ENCODE results near the gene TAP1.

The TAP1 gene

DNA sequence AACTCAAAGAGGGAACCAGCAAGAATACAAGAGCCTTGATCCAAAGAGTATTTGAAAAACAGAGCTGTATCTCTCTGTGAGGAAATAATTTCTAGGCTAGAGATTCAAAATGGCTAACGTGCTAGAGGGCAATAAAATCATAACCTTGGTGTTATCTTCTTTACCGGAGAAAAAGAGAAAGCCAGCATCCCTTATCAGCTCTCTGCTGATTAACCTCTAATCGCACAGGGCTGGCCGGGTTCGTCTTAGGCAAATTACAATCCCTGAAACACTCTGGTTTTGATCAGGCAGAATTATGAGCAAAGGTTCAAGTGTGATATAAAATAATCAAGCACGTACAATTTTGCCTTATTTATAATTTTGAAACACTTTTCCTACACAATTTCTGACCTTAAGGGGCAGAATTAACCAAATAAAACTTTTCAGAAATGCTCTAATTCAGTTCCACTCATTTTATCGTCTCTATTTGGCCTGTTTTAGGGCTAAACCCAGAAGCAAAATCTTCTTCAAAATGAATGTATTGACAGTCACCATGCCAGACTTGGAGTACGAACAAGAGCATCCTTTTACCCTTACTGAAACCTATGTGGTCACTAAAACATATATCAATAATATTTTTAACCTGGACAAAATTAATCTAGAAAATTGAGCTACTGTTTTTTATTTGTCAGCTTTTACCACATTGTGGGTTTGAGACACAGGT is 14.2 kb upstream of the TAP1 start:
- Histone ChIP-seq H3K9ac (ENCODE audit: low read length) (no peak overlapping the region), H4K12ac (ENCODE audit: low read depth, low read length) (no peak overlapping the region), H4K8ac (ENCODE audit: low read depth, low read length) (no peak overlapping the region), H3K4ac (ENCODE audit: low read depth, low read length) (no peak overlapping the region), H3K4me3 (ENCODE audit: low read depth, low read length) (no peak overlapping the region), H3K18ac (ENCODE audit: low read length) (no peak overlapping the region), H2BK120ac (ENCODE audit: insufficient read depth, low read length, poor library complexity) (no peak overlapping the region), H3K27ac (ENCODE audit: low read depth, low read length) (no peak overlapping the region), H3K9me3 (ENCODE audit: insufficient read depth, low read depth, low read length) (no peaks in the 10 kb centered on the region), H3K79me2 (ENCODE audit: control insufficient read depth, insufficient read depth, low read length, poor library complexity) (no peaks in the 10 kb centered on the region), H3K4me2 (ENCODE audit: low read length) (no peak overlapping the region), H2AFZ (ENCODE audit: insufficient read depth, low read length, poor library complexity) (no peak overlapping the region), H2AK5ac (ENCODE audit: low read length) (no peak overlapping the region), H3K23ac (ENCODE audit: low read length) (no peak overlapping the region), H3K4me1 (ENCODE audit: control insufficient read depth in 1 of 2, insufficient read depth in 2 of 2, low read length in 2 of 2) (no peaks in the 10 kb centered on the region), H3K14ac (ENCODE audit: low read length) (no peak overlapping the region), H3K79me1 (ENCODE audit: low read length) (no peaks in the 10 kb centered on the region), H3K27me3 (ENCODE audit: insufficient read depth, low read length) (no peaks in the 10 kb centered on the region), H3K36me3 (ENCODE audit: control insufficient read depth in 1 of 2, insufficient read depth in 2 of 2, low read length in 2 of 2) (no peaks in the 10 kb centered on the region), H2BK12ac (ENCODE audit: low read length) (no peak overlapping the region), H4K91ac (ENCODE audit: low read depth, low read length) (no peak overlapping the region), H2BK5ac (ENCODE audit: low read depth, low read length, poor library complexity) (no peak overlapping the region)
- WGBS (ENCODE audit: extremely low coverage, insufficient coverage, insufficient read length): no CpG with 5 or more reads among the region's 8 CpGs
- no peak for DNase-seq

DNA sequence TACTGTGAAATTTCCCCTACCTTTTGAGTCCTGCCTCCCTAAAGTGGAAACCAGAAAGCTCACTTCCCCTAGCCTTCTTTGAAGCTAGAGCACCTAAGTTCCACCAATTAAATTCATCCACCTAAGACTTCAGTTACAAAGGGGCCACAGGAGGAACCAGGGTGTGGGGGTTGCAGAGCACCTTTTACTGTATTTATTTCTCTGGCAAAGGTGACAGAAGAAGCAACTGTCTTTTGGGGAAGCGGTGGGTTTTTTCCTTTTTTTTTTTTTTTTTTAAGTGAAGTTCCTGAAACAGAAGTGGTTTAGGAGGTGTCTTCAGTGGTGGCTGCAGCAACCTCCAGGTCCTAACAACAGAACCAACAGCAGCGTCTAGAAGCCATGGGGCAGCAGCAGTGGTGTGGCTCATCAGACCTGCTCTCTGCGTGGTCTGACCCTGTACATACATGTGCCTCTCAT is 13.5 kb upstream of the TAP1 start:
- Histone ChIP-seq H3K9ac (ENCODE audit: low read length) (no peak overlapping the region), H3K4ac (ENCODE audit: low read depth, low read length) (no peak overlapping the region), H4K91ac (ENCODE audit: low read depth, low read length) (no peak overlapping the region), H2AK5ac (ENCODE audit: low read length) (no peak overlapping the region), H3K23ac (ENCODE audit: low read length) (no peak overlapping the region), H2BK5ac (ENCODE audit: low read depth, low read length, poor library complexity) (no peak overlapping the region), H3K14ac (ENCODE audit: low read length) (no peak overlapping the region), H3K79me1 (ENCODE audit: low read length) (no peaks in the 10 kb centered on the region), H4K8ac (ENCODE audit: low read depth, low read length) (no peak overlapping the region), H3K4me2 (ENCODE audit: low read length) (no peak overlapping the region), H3K27me3 (ENCODE audit: insufficient read depth, low read length) (no peaks in the 10 kb centered on the region), H3K4me1 (ENCODE audit: control insufficient read depth in 1 of 2, insufficient read depth in 2 of 2, low read length in 2 of 2) (no peaks in the 10 kb centered on the region), H3K36me3 (ENCODE audit: control insufficient read depth in 1 of 2, insufficient read depth in 2 of 2, low read length in 2 of 2) (no peaks in the 10 kb centered on the region), H3K9me3 (ENCODE audit: insufficient read depth, low read depth, low read length) (no peaks in the 10 kb centered on the region), H4K12ac (ENCODE audit: low read depth, low read length) (no peak overlapping the region), H3K4me3 (ENCODE audit: low read depth, low read length) (no peak overlapping the region), H3K79me2 (ENCODE audit: control insufficient read depth, insufficient read depth, low read length, poor library complexity) (no peaks in the 10 kb centered on the region), H3K18ac (ENCODE audit: low read length) (no peak overlapping the region), H3K27ac (ENCODE audit: low read depth, low read length) (no peak overlapping the region), H2AFZ (ENCODE audit: insufficient read depth, low read length, poor library complexity) (no peak overlapping the region), H2BK120ac (ENCODE audit: insufficient read depth, low read length, poor library complexity) (no peak overlapping the region), H2BK12ac (ENCODE audit: low read length) (no peak overlapping the region)
- DNase-seq: no peak
- WGBS (ENCODE audit: extremely low coverage, insufficient coverage, insufficient read length): no CpG with 5 or more reads among the region's 3 CpGs

- no peaks in the 10 kb centered on the region for H3K4me1 ChIP-seq (ENCODE audit: control insufficient read depth in 1 of 2, insufficient read depth in 2 of 2, low read length in 2 of 2)
- no peaks in the 10 kb centered on the region for H3K9me3 ChIP-seq (ENCODE audit: insufficient read depth, low read depth, low read length)
- no peak overlapping the region for H3K9ac ChIP-seq (ENCODE audit: low read length)
- no peak overlapping the region for H3K23ac ChIP-seq (ENCODE audit: low read length)
- H3K79me1 ChIP-seq (ENCODE audit: low read length): no peaks in the 10 kb centered on the region
- H2AK5ac ChIP-seq (ENCODE audit: low read length): no peak overlapping the region
- H4K12ac ChIP-seq (ENCODE audit: low read depth, low read length): no peak overlapping the region
- no peak overlapping the region for H2AFZ ChIP-seq (ENCODE audit: insufficient read depth, low read length, poor library complexity)
- H3K18ac ChIP-seq (ENCODE audit: low read length): no peak overlapping the region
- H2BK120ac ChIP-seq (ENCODE audit: insufficient read depth, low read length, poor library complexity): no peak overlapping the region
- no peaks in the 10 kb centered on the region for H3K27me3 ChIP-seq (ENCODE audit: insufficient read depth, low read length)
- no peak overlapping the region for H4K91ac ChIP-seq (ENCODE audit: low read depth, low read length)
- no peaks in the 10 kb centered on the region for H3K79me2 ChIP-seq (ENCODE audit: control insufficient read depth, insufficient read depth, low read length, poor library complexity)
- no peak overlapping the region for H2BK5ac ChIP-seq (ENCODE audit: low read depth, low read length, poor library complexity)
- DNase-seq: no peak
- no peak overlapping the region for H4K8ac ChIP-seq (ENCODE audit: low read depth, low read length)
- no peak overlapping the region for H3K4me3 ChIP-seq (ENCODE audit: low read depth, low read length)
- no peaks in the 10 kb centered on the region for H3K36me3 ChIP-seq (ENCODE audit: control insufficient read depth in 1 of 2, insufficient read depth in 2 of 2, low read length in 2 of 2)
- WGBS (ENCODE audit: extremely low coverage, insufficient coverage, insufficient read length): no CpG with 5 or more reads among the region's 10 CpGs
- H3K4ac ChIP-seq (ENCODE audit: low read depth, low read length): no peak overlapping the region
- no peak overlapping the region for H2BK12ac ChIP-seq (ENCODE audit: low read length)
- no peak overlapping the region for H3K4me2 ChIP-seq (ENCODE audit: low read length)
- H3K27ac ChIP-seq (ENCODE audit: low read depth, low read length): no peak overlapping the region
- no peak overlapping the region for H3K14ac ChIP-seq (ENCODE audit: low read length)
Measured at GRCh38 chr6:32865724-32866443, 12.4 kb upstream of the TAP1 start.

DNA sequence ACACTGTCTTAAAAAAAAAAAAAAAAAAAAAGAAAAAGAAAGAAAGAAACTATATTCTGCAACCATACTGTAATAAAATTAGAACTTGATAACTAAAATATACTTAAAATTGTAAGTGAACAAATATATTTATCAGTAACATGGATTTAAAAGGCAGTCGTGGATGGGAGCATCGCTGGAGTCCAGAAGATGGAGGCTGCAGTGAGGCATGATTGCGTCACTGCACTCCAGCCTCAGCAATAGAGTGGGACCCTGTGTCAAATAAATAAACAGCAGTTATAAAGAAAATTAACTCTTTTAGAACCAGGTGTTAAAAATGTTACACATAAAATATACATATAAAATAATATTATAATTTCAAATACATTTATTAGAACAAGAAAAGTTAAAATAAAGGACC is 9.2 kb upstream of the TAP1 start:
- no peak overlapping the region for H4K12ac ChIP-seq (ENCODE audit: low read depth, low read length)
- no peak for DNase-seq
- H2AFZ ChIP-seq (ENCODE audit: insufficient read depth, low read length, poor library complexity): no peak overlapping the region
- WGBS (ENCODE audit: extremely low coverage, insufficient coverage, insufficient read length): no CpG with 5 or more reads among the region's 3 CpGs
- H3K4me3 ChIP-seq (ENCODE audit: low read depth, low read length): no peak overlapping the region
- no peak overlapping the region for H3K4me2 ChIP-seq (ENCODE audit: low read length)
- H4K91ac ChIP-seq (ENCODE audit: low read depth, low read length): no peak overlapping the region
- H3K18ac ChIP-seq (ENCODE audit: low read length): no peak overlapping the region
- no peaks in the 10 kb centered on the region for H3K4me1 ChIP-seq (ENCODE audit: control insufficient read depth in 1 of 2, insufficient read depth in 2 of 2, low read length in 2 of 2)
- no peaks in the 10 kb centered on the region for H3K79me1 ChIP-seq (ENCODE audit: low read length)
- H4K8ac ChIP-seq (ENCODE audit: low read depth, low read length): no peak overlapping the region
- H3K79me2 ChIP-seq (ENCODE audit: control insufficient read depth, insufficient read depth, low read length, poor library complexity): no peaks in the 10 kb centered on the region
- H2BK120ac ChIP-seq (ENCODE audit: insufficient read depth, low read length, poor library complexity): no peak overlapping the region
- peaks cover 4% of the 10 kb centered on the region for H3K27me3 ChIP-seq (ENCODE audit: insufficient read depth, low read length)
- H3K14ac ChIP-seq (ENCODE audit: low read length): no peak overlapping the region
- no peak overlapping the region for H2BK5ac ChIP-seq (ENCODE audit: low read depth, low read length, poor library complexity)
- no peaks in the 10 kb centered on the region for H3K36me3 ChIP-seq (ENCODE audit: control insufficient read depth in 1 of 2, insufficient read depth in 2 of 2, low read length in 2 of 2)
- no peak overlapping the region for H3K23ac ChIP-seq (ENCODE audit: low read length)
- H2BK12ac ChIP-seq (ENCODE audit: low read length): no peak overlapping the region
- no peaks in the 10 kb centered on the region for H3K9me3 ChIP-seq (ENCODE audit: insufficient read depth, low read depth, low read length)
- no peak overlapping the region for H3K27ac ChIP-seq (ENCODE audit: low read depth, low read length)
- no peak overlapping the region for H3K9ac ChIP-seq (ENCODE audit: low read length)
- no peak overlapping the region for H3K4ac ChIP-seq (ENCODE audit: low read depth, low read length)
- no peak overlapping the region for H2AK5ac ChIP-seq (ENCODE audit: low read length)

All from trophoblast cell (in vitro differentiated cells and primary cell).